Nephron progenitor cell (in vitro differentiated cells): ENCODE data around the gene MYO1G.

ENCODE experiments used
- DNase-seq: peaks from one replicate; pipeline ENCODE4 v3.0.0; 2021
- H3K27ac Mint-ChIP-seq: 2 replicates; pipeline ENCODE4 v1.8.0; 2021; ENCODE audit warnings: mild to moderate bottlenecking, moderate library complexity, mixed read lengths
- H3K27me3 Mint-ChIP-seq: 2 replicates; pipeline ENCODE4 v1.8.0; 2021; ENCODE audit warnings: mild to moderate bottlenecking, low read depth, mixed read lengths; ENCODE audit not compliant: poor library complexity
- H3K36me3 Mint-ChIP-seq: 2 replicates; pipeline ENCODE4 v1.8.0; 2021; ENCODE audit warnings: low read depth, mixed read lengths
- H3K4me1 Mint-ChIP-seq: 2 replicates; pipeline ENCODE4 v1.8.0; 2021; ENCODE audit warnings: mixed read lengths
- H3K4me3 Mint-ChIP-seq: 2 replicates; pipeline ENCODE4 v1.8.0; 2021; ENCODE audit warnings: mild to moderate bottlenecking, moderate library complexity, mixed read lengths
- H3K9me3 Mint-ChIP-seq: 2 replicates; pipeline ENCODE4 v1.8.0; 2021; ENCODE audit warnings: mild to moderate bottlenecking, moderate library complexity, mixed read lengths
- CTCF ChIP-seq: fragments of 200-600 bp; sonication (generic); IDR thresholded peaks from 2 replicates; pipeline ENCODE4 v1.5.0; 2021; ENCODE audit warnings: antibody characterized with exemption

Gene MYO1G

GRCh38 chr7:44979481-44980392 lies 922 bp upstream of the MYO1G start:
- H3K27ac Mint-ChIP-seq = peak overlapping the region; percentile 55

GRCh38 chr7:44977959-44978335 lies 868 bp downstream of the MYO1G start:
- no peak for DNase-seq
- H3K27ac Mint-ChIP-seq = peak overlapping the region; percentile 51
- no peaks in the 10 kb centered on the region for H3K9me3 Mint-ChIP-seq
- peaks cover 3% of the 10 kb centered on the region for H3K27me3 Mint-ChIP-seq
- H3K4me3 Mint-ChIP-seq = no peak overlapping the region
- TF ChIP-seq CTCF = no peak
- no peaks in the 10 kb centered on the region for H3K4me1 Mint-ChIP-seq
- peaks cover 7% of the 10 kb centered on the region for H3K36me3 Mint-ChIP-seq

More at GRCh38 chr7:44979481-44980392, 922 bp upstream of the MYO1G start:
- no peak for DNase-seq
- Mint-ChIP-seq H3K4me1 (peaks cover 10% of the 10 kb centered on the region), H3K36me3 (peaks cover 25% of the 10 kb centered on the region), H3K27me3 (peaks cover 3% of the 10 kb centered on the region), H3K9me3 (no peaks in the 10 kb centered on the region), H3K4me3 (no peak overlapping the region)
- TF ChIP-seq CTCF = no peak

GRCh38 chr7:44977304-44977958 lies 1.4 kb downstream of the MYO1G start:
- Mint-ChIP-seq H3K36me3 (peaks cover 2% of the 10 kb centered on the region), H3K27ac (no peak overlapping the region), H3K4me3 (no peak overlapping the region), H3K4me1 (no peaks in the 10 kb centered on the region), H3K27me3 (peaks cover 3% of the 10 kb centered on the region), H3K9me3 (no peaks in the 10 kb centered on the region)
- TF ChIP-seq CTCF = no peak
- no peak for DNase-seq

GRCh38 chr7:44976746-44977196 lies 2.0 kb downstream of the MYO1G start:
- H3K4me1 Mint-ChIP-seq = no peaks in the 10 kb centered on the region
- H3K27ac Mint-ChIP-seq = no peak overlapping the region
- peaks cover 3% of the 10 kb centered on the region for H3K27me3 Mint-ChIP-seq
- TF ChIP-seq CTCF = no peak
- no peaks in the 10 kb centered on the region for H3K36me3 Mint-ChIP-seq
- DNase-seq = no peak
- no peak overlapping the region for H3K4me3 Mint-ChIP-seq
- no peaks in the 10 kb centered on the region for H3K9me3 Mint-ChIP-seq

- no peak for TF ChIP-seq CTCF
- no peak for DNase-seq
- H3K9me3 Mint-ChIP-seq = no peaks in the 10 kb centered on the region
- H3K4me1 Mint-ChIP-seq = no peaks in the 10 kb centered on the region
- peaks cover 3% of the 10 kb centered on the region for H3K27me3 Mint-ChIP-seq
- no peak overlapping the region for H3K27ac Mint-ChIP-seq
- no peak overlapping the region for H3K4me3 Mint-ChIP-seq
- H3K36me3 Mint-ChIP-seq = no peaks in the 10 kb centered on the region
These were observed 2.6 kb downstream of the MYO1G start for GRCh38 chr7:44976040-44976745.
